C4-2B (cell line): ENCODE results near the gene MROH2B.

Experiments
- H3K27ac ChIP-seq: fragments of 450-650 bp; 2 replicates; pipeline ENCODE4 v1.5.1; 2017
- ZFX ChIP-seq: fragments of 450-650 bp; IDR thresholded peaks from 2 replicates; pipeline ENCODE4 v1.6.1; 2017
- TF ChIP-seq, protein P1 (sequence below): fragments of 450-650 bp; conservative IDR thresholded peaks from 2 replicates; pipeline ENCODE4 v1.5.1; 2017; ENCODE audit warnings: mild to moderate bottlenecking

The MROH2B gene

DNA sequence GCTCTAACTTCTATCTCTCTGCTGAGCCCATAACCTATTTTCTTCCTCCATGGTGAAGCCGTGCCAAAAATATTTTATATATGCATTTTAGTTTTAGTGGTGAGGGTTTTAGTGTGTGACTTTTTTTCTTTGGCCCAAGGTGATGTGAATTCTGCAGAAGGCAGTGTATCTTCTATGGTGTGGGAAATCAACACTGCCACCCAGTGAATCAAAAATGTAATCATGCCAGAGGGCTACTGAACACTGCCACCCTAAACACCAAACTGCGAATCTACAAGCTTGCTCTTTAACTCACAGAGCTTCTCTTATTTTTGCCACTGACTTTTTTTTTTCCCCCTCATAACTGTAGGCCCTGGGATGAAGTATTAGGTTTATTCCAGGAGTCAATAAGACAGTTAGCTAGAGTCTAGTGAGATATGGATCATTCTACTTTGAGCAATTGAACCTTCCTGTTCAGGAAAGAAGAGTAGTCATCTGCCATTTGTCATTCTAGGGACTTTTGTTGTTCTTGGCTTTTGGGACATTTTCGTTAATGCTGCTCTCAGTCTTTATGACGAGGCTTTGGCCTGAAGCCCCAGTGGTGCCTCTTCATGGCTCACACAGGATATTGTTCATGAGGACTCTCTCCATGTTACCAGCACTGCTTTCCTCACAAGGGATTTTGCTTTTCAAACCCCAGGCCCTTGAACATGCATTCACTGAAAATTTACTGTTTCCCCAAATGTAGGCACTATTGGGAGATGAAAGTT, 108.8 kb downstream of the MROH2B start:
- H3K27ac ChIP-seq: no peak overlapping the region
- TF ChIP-seq ZFX: no peak
- TF ChIP-seq, protein P1, sequence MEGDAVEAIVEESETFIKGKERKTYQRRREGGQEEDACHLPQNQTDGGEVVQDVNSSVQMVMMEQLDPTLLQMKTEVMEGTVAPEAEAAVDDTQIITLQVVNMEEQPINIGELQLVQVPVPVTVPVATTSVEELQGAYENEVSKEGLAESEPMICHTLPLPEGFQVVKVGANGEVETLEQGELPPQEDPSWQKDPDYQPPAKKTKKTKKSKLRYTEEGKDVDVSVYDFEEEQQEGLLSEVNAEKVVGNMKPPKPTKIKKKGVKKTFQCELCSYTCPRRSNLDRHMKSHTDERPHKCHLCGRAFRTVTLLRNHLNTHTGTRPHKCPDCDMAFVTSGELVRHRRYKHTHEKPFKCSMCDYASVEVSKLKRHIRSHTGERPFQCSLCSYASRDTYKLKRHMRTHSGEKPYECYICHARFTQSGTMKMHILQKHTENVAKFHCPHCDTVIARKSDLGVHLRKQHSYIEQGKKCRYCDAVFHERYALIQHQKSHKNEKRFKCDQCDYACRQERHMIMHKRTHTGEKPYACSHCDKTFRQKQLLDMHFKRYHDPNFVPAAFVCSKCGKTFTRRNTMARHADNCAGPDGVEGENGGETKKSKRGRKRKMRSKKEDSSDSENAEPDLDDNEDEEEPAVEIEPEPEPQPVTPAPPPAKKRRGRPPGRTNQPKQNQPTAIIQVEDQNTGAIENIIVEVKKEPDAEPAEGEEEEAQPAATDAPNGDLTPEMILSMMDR: peak; percentile 30

- H3K27ac ChIP-seq: no peak overlapping the region
- TF ChIP-seq ZFX: no peak
- TF ChIP-seq, protein P1: no peak
Observed at GRCh38 chr5:40960037-40960436, 111.1 kb downstream of the MROH2B start.

DNA sequence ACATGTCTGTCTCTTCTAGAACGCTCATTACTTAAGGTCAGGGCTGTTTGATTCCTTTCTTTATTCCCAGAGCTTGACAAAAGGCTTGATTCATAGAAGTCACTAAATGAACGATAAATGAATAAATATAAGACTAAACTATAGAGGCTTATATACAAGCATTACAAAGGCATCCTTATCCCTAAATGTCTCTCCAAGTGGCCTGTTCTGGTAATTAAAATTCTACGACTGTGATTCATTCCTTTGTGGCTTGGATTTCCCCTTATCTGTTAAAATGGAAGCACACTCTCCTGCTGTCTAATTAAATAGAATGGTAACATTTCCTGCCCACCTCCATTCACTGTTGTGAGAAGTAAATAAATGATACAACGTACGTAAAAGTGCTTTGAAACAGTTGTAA, 112.3 kb downstream of the MROH2B start:
- no peak overlapping the region for H3K27ac ChIP-seq
- TF ChIP-seq, protein P1: no peak
- no peak for TF ChIP-seq ZFX

- no peak overlapping the region for H3K27ac ChIP-seq
- TF ChIP-seq, protein P1: no peak
- no peak for TF ChIP-seq ZFX
Observed at GRCh38 chr5:40957048-40957447, 114.1 kb downstream of the MROH2B start.

GRCh38 chr5:40955313-40955712, 115.8 kb downstream of the MROH2B start:
- no peak overlapping the region for H3K27ac ChIP-seq
- no peak for TF ChIP-seq ZFX
- TF ChIP-seq, protein P1: no peak
